Suprapubic skin (tissue), 3 donors: Measurements from ENCODE around the gene SHROOM3.

ENCODE experiments used
- CTCF ChIP-seq, 2 donors: fragments of 200-600 bp in 1 of 2; fragments of 450-650 bp in 1 of 2; sonication (generic) in 1 of 2; IDR thresholded peaks; one replicate each; pipeline ENCODE4 v1.5.1; 2016 to 2019; ENCODE audit warnings: antibody characterized with exemption in 2 of 2, mild to moderate bottlenecking in 1 of 2, moderate library complexity in 1 of 2
- POLR2A ChIP-seq, 2 donors: fragments of 450-650 bp; IDR thresholded peaks; one replicate each; pipeline ENCODE4 v1.6.1; 2017; ENCODE audit warnings: antibody characterized with exemption in 2 of 2, mild to moderate bottlenecking in 2 of 2, moderate library complexity in 2 of 2

- TF ChIP-seq CTCF (IDR thresholded peaks at IDR 0.05) (no peak), POLR2A (IDR thresholded peaks at IDR 0.05) (no peak)
These were observed 59.2 kb downstream of the SHROOM3 start for GRCh38 chr4:76494243-76494642.
